HL-60/S4 treated with retinoic acid at 250 ng/mL for 4 days and 3 days (cell line): ENCODE results near the gene SH3TC2.

Experiments
- in situ Hi-C: fragments of 300-500 bp; cut with MboI; formaldehyde crosslinking; loops from 2 replicates; pipeline ENCODE4 v1.7.0; 2022; ENCODE audit warnings: low sequenced_read_pairs

SH3TC2 gene

GRCh38 chr5:149005077-149005892 lies 57.6 kb downstream of the SH3TC2 start:
- in situ Hi-C loops, result no loop called here

GRCh38 chr5:149004559-149004958 lies 58.3 kb downstream of the SH3TC2 start:
- in situ Hi-C loops, result no loop called here

- in situ Hi-C loops, result no loop called here
These were observed 59.8 kb downstream of the SH3TC2 start for GRCh38 chr5:149002761-149003689.

- in situ Hi-C loops, result no loop called here
These were observed 60.8 kb downstream of the SH3TC2 start for GRCh38 chr5:149002053-149002452.

- in situ Hi-C loops, result no loop called here
These were observed 61.7 kb downstream of the SH3TC2 start for GRCh38 chr5:149001162-149001561.

GRCh38 chr5:148999741-149000140 lies 63.1 kb downstream of the SH3TC2 start:
- in situ Hi-C loops, result no loop called here

- in situ Hi-C loops, result no loop called here
These were observed 64.6 kb downstream of the SH3TC2 start for GRCh38 chr5:148998174-148998797.

- in situ Hi-C loops, result no loop called here
These were observed 66.6 kb downstream of the SH3TC2 start for GRCh38 chr5:148996270-148996669.

GRCh38 chr5:148995791-148996190 lies 67.1 kb downstream of the SH3TC2 start:
- in situ Hi-C loops, result no loop called here

- in situ Hi-C loops, result no loop called here
These were observed 69.5 kb downstream of the SH3TC2 start for GRCh38 chr5:148993283-148993936.

- in situ Hi-C loops, result no loop called here
These were observed 70.6 kb downstream of the SH3TC2 start for GRCh38 chr5:148992265-148992664.

GRCh38 chr5:148991566-148991965 lies 71.3 kb downstream of the SH3TC2 start:
- in situ Hi-C loops, result no loop called here

- in situ Hi-C loops, result no loop called here
These were observed 72.0 kb downstream of the SH3TC2 start for GRCh38 chr5:148990817-148991216.

- in situ Hi-C loops, result no loop called here
These were observed 73.3 kb downstream of the SH3TC2 start for GRCh38 chr5:148989567-148989966.

- in situ Hi-C loops, result no loop called here
These were observed 74.5 kb downstream of the SH3TC2 start for GRCh38 chr5:148988328-148988727.

GRCh38 chr5:148986636-148987035 lies 76.2 kb downstream of the SH3TC2 start:
- in situ Hi-C loops, result no loop called here

- in situ Hi-C loops, result no loop called here
These were observed 78.5 kb downstream of the SH3TC2 start for GRCh38 chr5:148984345-148984744.

- in situ Hi-C loops, result no loop called here
These were observed 81.5 kb downstream of the SH3TC2 start for GRCh38 chr5:148981353-148981752.

GRCh38 chr5:148980731-148981130 lies 82.1 kb downstream of the SH3TC2 start:
- in situ Hi-C loops, result no loop called here

- in situ Hi-C loops, result no loop called here
These were observed 83.7 kb downstream of the SH3TC2 start for GRCh38 chr5:148979083-148979723.
